HG02943 (cell line): Measurements from ENCODE around the gene KCNK1.
A peak's percentile ranks its signal among the peaks of the same experiment; 100 is the strongest.

ENCODE experiments used
- ATAC-seq: cut with Tn5 transposase; IDR thresholded peaks from one replicate; pipeline ENCODE4 v1.9.1; 2021; ENCODE audit warnings: mild to moderate bottlenecking, low read depth, moderate library complexity; ENCODE audit not compliant: unreplicated experiment

The KCNK1 gene

DNA sequence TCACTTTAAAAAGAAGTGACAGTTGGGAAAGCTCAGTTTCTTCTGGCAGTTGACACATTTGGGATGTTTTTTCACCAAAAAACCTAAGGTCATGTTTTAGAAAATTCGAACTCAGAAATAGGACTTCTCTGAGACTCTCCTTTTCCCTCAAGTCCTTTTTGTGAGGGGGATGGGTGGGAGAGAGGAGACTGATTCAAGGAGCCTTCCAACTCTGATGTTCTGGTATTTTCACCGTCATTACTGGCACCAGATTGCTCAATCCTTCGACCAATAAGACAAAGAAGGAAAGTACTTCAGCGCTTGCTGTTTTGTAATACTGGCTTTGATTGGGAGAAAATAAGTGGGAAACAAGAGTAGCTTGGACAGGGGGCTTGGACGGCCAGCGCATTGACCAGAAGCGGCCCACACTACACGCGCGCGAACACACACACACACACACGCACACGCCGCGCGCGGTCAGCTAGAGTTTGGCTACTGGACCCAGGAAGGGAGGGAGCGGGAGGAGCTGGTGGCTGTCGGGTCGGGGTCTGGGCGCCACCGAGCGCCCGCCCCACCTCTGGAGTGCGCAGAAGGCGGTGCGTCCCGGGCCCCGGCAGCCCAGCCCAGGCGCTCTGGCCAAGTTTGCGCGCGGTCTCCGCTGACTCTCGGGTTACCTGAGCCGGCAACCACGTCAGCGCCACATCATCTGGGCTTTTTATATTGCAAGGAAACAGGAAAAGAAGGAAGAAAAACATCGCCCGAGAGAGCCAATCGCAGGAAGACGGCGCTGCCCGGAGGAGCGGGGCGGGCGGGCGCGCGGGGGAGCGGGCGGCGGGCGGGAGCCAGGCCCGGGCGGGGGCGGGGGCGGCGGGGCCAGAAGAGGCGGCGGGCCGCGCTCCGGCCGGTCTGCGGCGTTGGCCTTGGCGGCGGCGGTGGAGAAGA is at the start of gene KCNK1:
TSS of gene KCNK1 (plus strand) at position 855 of the 921 bp plus-strand sequence. CDS start at position 921, 66 bp downstream.
- ATAC-seq = no peak

DNA sequence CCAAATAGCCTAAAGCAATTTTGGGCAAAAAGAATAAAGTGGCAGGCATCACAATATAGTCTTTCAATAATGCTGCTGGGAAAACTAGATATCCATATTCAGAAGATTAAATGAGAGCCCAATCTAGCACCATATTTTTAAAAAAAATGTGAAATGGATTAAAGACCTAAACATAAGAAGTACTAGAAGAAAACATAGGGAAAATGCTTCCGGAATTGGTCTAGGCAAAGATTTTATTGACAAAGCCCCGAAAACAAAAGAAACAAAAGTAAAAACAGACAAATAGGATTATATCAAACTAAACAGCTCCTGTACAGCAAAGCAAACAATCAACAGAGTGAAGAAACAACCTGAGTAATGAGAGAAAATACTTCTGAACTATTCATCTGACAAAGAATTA is 48.6 kb upstream of the KCNK1 start:
- ATAC-seq = no peak

DNA sequence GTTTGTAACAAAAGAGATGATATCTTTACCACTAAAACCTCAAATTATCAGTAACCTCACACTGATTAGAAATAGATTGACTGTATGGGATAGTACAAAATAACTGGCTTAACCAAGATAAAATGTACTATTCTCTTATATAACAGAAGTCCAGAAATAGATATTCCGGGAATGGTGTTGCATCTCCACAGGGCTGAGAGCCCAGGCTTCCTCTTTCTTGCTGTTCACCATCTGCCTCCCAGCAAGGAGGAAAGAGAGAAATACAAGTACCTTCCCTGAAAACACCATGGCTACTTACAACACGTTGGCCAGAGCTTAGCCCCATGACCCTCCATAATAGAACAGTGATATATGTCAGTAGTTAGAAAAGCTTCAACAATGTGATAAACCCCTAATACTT is 47.0 kb upstream of the KCNK1 start:
- ATAC-seq = no peak

DNA sequence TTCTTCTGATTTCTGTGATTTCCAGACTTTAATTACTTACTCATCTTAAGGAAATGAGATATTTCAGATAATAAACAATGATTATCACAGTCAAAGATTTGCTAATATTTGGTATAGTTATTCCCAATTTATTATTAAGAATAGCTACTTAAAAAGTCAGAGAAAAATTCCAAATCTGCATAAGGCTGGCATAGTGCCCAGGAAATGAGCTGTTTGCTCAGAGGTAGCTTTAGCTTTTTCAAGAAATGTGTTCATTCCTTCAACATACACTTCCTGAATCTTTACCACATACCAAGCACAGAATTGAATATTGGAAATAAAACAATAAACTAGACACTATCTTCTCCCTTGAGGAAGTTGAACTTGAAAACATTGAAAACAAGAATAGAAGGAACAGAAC is 44.3 kb upstream of the KCNK1 start:
- ATAC-seq = no peak

DNA sequence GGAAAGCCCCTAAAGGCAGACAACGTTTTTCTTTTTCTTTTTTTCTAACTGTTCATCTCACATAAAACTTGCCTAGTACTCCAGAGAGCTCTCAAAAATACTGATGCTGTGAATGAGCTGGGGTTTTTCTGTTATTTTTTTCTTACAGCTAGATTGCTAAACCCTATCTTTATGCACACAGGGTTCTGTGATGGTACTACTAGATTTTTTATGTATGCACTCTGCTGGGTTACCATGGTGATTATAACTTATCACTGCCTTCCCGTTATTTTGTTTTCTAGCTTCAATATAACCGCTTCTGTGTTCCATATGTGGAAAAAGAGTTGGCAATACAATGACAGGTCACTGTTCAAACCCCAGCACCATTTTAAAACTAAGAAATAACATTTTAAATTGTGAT is 43.7 kb upstream of the KCNK1 start:
- no peak for ATAC-seq

DNA sequence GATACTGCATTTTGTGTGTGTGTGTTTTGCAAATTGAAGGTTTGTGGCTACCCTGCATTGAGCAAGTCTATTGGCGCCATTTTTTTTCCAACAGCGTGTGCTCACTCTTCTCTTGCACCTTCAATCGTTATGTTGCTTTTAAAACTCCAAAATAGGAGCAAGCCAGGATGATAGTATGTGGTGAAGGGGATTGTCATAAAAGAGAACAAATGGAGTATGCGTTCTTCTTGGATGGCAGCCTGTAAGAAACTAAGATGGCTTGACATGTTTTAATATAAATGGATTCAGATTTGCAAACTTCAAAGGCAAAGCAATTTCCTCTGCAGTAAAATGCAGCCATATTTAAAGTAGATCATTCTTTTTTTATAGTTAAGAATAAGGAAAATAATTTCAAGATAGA is 43.2 kb upstream of the KCNK1 start:
- no peak for ATAC-seq

DNA sequence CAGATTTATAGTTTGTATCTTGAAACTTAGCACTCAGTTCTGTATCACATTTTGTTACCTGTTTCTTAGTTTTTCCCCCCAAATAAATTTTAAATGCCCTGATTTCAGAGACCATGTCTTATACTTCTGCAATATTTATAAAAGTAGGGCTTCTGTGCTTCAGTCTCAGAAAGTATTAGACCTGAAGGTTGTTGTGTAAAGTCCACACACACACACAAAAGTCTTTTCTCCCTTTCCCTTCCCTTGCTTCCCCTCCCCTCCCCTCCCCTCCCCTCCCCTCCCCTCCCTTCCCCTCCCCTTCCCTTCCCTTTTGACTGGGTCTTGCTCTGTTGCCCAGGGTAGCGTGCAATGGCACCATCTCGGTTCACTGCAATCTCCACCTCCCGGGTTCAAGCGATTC is 41.0 kb upstream of the KCNK1 start:
- no peak for ATAC-seq

DNA sequence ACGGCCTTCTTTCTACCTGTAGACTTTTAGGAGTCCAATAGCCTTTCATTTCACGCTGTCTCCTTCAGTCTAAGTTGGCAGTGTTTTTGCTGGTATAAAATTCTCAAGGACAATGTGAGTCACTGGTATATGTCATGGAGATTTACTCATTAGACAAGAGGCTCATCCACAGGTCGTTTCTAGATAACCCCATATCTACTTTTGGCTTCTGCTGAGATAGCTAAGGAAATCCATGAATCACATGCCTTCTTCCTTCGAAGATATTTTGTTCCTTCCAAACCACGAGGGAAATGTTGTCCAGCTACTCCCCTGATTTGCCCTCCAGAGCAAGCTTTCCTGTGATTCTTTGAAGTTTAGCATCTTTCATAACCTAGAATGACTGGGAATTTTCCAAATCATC is 38.5 kb upstream of the KCNK1 start:
- ATAC-seq = no peak

DNA sequence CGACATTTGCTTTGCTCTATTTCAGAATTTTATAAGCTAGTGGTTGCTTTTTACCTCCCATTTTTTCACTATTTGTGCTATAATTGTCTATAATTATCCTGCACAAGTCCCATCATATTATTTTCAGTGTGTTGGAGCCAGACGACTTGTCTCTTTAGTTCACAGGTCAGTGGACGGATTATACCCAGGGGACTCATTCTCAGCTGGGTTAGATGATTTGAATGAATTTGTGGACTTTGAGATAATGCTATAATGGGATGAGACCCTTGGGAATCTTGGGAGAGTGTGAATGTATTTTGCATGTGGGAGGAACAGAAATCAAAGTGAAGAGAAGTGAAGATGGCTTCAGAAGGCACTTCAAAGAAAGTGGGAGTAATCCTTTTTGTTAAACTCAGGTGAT is 31.5 kb upstream of the KCNK1 start:
- ATAC-seq = no peak

DNA sequence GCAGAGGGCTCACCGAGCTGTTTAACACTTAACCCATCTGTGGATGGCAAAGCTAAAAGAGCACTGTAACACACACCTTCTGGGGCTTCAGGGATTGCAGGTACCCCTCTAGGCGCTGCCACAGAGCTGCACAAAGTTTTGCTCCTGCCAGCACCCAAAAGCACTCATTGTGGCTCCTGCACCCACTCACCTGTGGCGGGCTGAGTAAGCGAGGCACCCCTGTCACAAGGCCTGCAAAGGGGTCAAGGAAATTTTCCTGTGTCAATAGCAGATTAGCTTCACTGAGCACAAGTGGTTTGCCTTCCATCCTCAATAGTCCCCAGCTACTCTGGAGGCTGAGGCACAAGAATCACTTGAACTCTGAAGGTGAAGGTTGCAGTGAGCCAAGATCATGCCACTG is 29.5 kb upstream of the KCNK1 start:
- ATAC-seq = no peak

DNA sequence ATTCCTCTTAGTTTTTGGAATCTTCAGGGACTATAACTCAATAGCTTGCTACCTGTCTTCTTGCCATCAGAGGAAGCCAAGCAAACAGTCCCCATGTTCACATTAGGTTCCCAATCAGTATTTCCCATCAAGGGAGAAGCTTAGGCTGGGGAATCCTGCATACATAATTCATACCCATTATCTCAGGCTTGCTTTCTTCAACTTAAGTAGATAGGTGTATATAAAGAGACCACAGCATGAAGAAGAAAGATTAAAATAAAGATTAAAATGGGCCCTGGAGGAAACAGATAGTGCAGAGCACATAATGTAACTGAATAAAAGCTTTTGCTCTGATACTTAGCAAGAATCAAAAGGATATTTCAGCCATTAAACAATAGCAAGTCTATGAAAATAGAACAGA is 29.0 kb upstream of the KCNK1 start:
- ATAC-seq = no peak

DNA sequence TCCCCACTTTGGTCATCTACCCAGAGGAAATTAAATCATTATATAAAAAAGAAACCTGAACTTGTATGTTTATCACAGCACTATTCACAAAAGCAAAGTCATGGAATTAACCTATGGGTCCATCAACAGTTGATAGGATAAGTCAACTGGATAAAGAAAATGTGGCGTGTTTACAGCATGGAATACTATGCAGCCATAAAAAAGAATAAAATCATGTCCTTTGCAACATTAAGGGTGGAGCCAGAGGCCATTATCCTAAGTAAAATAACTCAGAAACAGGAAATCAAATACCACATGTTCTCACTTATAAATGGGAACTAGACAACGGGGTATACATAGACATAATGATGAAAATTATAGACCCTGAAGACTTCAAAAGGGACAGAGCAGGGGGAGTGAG is 27.6 kb upstream of the KCNK1 start:
- no peak for ATAC-seq

DNA sequence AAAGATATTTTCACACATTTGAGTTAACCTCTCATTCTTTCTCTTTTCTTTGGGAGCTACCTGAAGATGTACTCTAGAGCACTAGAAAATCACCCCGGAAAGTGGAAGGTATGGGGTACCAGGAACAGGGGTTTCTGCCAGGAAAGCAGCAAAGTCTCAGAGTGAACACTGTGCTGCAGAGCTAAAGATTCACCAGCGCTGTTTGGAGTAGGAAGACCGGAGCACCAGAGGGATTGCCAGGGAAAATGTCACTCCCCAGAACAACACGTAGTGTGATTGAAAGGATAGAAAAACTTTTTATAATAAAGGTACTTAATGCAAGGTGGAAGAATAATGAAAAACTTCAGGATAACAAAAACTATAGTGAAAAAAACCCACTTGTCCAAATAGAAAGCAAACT is 26.7 kb upstream of the KCNK1 start:
- no peak for ATAC-seq

DNA sequence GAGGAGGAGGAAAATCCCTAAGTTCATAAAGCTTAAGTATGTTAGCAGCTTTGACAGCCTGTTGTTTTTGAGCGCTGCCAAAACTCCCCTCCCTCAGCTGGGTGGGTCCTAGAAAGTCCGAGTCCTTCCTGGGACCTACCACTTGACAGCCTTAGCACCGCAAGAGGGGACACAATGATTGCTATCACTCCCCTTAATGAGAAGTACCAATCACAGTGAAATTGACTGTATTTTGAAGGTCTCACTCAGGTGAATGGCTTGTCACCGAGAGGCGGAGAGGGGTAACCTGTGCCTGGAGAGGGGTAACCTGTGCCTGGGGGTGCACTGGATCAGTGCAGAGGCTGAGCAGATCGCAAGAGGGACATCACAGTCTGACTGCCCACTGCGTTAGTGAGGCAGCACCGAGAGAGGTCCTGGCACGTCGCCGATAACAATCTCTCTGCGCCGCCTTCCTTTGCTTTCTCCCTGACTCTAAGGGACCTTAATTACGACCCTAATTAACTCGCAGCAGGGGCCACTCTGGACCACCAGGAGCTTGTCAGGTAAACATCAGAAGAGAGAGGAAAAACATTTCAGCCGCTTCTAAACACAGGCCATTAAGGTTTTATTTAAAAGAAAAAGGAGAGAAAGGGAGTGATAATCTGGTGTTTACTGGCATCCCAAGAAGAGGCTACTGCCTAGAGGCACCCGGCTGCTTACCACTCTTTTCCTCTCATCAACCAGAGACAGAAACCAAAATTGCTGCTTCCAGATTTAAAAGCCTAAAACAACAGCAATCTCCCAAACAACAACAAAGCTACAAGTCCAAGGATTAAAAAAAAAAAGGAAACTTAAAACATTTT is 25.7 kb upstream of the KCNK1 start:
- ATAC-seq = no peak

DNA sequence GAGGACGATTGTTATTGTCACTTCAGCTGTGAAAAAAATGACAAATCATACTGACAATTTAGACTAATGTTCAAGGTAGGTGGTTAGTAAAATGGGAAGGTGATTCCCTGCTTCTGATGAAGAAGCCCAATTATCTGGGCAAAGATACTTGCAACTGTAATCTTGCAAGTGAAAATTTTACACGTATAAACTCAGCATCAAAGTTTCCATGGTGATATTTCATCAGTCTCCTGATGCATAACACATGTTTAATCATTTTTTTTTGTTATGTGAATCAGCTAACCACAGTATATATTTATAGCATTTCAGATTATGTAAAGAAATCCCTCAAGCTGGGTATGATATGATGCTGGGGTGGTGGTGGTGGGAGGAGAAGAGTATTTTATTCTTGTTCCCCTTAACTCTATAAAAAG is 16.4 kb upstream of the KCNK1 start:
- ATAC-seq = no peak

DNA sequence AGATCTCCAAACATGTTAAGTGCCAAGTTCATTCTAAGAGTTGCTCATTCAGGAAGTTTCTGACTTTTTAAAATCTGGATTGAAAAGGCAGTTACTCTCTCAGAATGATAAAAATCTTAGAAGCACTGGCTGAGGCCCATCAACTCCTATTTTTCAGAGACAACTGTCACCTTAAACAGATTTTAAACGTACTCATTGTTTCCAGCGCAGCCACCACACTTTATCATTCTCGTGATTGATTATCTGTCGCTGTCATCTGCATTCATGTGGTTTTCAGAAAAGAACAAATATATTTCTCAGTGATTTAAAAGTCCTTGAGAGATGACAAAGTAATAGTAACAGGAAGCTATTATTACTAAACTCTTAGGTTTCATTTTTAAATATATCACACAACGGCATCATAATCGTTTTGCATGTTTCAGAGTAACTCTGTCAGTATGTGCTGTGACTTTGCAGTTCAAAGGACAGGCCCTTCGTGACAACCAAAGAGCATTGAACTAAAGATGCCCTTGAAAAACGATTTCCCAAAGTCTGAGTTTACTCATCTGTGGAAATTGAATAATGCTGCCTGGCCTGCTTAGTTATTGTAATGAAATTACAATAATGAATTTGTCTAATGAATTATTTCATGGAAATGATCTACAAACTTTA is 14.9 kb upstream of the KCNK1 start:
- ATAC-seq = peak; percentile 76

DNA sequence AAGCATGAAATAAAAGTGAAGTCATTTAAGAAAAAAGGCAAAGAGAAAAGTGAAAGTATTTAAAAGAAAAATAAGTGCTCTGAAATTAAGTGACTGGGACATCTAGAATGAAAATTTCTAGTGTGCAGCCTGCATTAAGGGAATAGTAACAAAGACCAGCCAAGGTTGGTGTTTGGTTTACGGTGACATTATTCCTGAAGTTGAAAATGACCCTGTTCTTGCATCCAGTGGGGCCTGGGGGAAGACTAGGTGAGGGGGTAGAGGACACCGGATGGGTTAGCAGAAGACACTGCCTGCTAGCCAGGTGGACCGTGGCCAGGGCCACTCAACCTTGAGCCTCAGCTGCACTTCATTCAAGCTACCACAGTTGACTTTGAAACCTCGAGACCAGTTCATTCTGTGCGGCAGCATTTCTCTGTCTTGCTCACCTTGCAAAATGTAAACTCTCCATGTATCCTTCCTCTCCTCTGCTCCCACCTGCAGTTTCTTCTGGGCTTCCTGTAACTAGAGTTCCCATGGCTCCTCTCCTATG is 14.3 kb upstream of the KCNK1 start:
- no peak for ATAC-seq

DNA sequence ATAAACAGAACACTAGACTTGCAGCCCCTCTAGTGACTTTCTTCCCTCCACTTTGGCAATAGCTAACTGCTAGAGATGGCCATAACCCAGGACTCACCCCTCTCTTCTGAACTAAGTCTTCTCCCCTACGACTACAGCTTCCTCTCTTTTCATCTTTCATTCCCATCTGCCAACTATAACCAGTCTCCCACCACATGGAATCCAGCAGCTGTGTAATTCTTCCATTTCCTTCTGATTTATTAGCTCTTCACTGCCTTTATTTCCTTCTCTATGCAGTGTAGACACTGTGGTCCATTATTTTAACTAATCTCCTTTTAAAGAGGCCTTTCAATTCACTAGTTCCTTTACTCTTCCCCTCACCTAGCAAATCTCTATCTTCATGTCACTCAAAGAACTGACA is 13.4 kb upstream of the KCNK1 start:
- no peak for ATAC-seq

DNA sequence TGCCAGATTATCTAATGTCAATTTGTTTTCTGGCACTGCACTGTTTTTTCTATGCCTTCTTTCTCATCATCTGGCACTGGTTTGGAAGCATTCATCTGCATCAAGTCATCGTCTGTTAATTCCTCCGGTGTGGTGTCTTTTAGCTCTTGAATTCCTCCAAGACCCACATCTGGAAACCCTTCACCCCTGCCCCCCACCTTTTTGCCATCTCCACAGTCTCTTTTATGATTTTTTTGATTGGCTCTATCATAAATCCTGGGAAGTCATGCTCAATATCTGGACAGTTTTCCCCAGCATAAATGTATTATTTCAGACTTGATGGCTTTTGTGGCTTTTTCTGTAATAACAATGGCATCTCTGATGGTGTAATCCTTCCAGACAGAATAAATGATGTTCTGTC is 10.4 kb upstream of the KCNK1 start:
- ATAC-seq = no peak

DNA sequence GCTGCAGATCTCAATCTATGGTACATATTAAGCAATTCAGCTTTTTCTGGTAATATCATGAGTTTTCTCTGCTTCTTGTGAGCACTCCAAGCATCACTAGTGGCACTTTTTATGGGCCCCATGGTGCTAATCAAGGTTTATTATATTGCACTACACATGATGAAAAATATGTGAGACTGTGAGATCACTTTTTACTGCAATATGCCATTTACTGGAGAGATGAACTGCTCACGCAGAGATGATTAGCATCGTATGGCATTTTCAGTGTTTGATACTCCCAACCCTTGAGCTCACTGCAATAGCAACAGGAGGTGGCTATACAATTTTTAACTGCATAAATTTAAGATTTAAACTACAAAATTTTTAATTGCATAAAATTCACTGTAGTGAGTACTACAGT is 8.7 kb upstream of the KCNK1 start:
- no peak for ATAC-seq

DNA sequence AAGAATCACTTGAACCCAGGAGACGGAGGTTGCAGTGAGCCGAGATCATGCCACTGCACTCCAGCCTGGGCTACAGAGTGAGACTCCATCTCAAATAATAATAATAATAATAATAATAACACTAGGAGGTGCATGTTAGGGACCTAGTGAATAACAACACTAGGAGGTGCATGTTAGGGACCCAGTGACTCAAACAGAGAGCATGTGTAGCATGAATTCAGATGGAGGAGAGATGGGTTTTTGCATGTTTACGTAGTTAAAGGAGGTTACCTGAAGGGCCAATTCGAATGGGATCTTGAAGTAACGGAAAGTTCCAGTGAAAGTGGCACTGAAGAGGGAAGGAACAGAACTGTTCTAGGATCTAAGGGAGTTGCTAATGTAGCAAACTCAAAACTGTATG is 7.1 kb upstream of the KCNK1 start:
- no peak for ATAC-seq
